GM06990 (cell line): ENCODE results near the gene MAP3K5.

Experiments used
- DNase-seq: peaks from one replicate; pipeline ENCODE4 v3.0.0-alpha.2; 2011; ENCODE audit not compliant: insufficient read length; ENCODE audit errors: extremely low read depth
- H3K27me3 ChIP-seq: replicated peaks from 2 replicates; pipeline ENCODE4 v1.6.0; 2011; ENCODE audit warnings: low read length; ENCODE audit not compliant: control insufficient read depth, insufficient read depth
- H3K36me3 ChIP-seq: 2 replicates; pipeline ENCODE4 v1.5.1; 2011; ENCODE audit warnings: low read length; ENCODE audit not compliant: control insufficient read depth, insufficient read depth
- H3K4me3 ChIP-seq: replicated peaks from 2 replicates; pipeline ENCODE4 v1.5.1; 2011; ENCODE audit warnings: low read depth, mild to moderate bottlenecking, control low read depth, low read length
- CTCF ChIP-seq: IDR thresholded peaks from 2 replicates; pipeline ENCODE4 v1.5.1; 2011; ENCODE audit warnings: low read length, control low read depth, mild to moderate bottlenecking, inconsistent platforms; ENCODE audit not compliant: insufficient read depth, poor library complexity, severe bottlenecking

Gene MAP3K5

GRCh38 chr6:136721467-136721866 lies 70.8 kb downstream of the MAP3K5 start:
- 0 out of 2 replicates have a peak, but pooled peaks cover 1% of the 10 kb centered on the region for H3K36me3 ChIP-seq
- no peak for DNase-seq
- no peak for TF ChIP-seq CTCF
- no peaks in the 10 kb centered on the region for H3K27me3 ChIP-seq
- no peak overlapping the region for H3K4me3 ChIP-seq

- peak; percentile 44 for DNase-seq
- Histone ChIP-seq H3K27me3 (no peaks in the 10 kb centered on the region), H3K36me3 (0 out of 2 replicates have a peak, but pooled peaks cover 1% of the 10 kb centered on the region), H3K4me3 (peak overlapping the region; percentile 41)
- TF ChIP-seq CTCF: no peak
Observed at GRCh38 chr6:136720045-136720770, 72.1 kb downstream of the MAP3K5 start.

- 0 out of 2 replicates have a peak, but pooled peaks cover 1% of the 10 kb centered on the region for H3K36me3 ChIP-seq
- no peak for TF ChIP-seq CTCF
- peak overlapping the region; percentile 41 for H3K4me3 ChIP-seq
- peak; percentile 70 for DNase-seq
- no peaks in the 10 kb centered on the region for H3K27me3 ChIP-seq
Observed at GRCh38 chr6:136719280-136720044, 72.8 kb downstream of the MAP3K5 start.

- TF ChIP-seq CTCF: no peak
- DNase-seq: no peak
- no peaks in the 10 kb centered on the region for H3K27me3 ChIP-seq
- H3K36me3 ChIP-seq: 0 out of 2 replicates have a peak, but pooled peaks cover 1% of the 10 kb centered on the region
- H3K4me3 ChIP-seq: no peak overlapping the region
Observed at GRCh38 chr6:136718476-136718875, 73.8 kb downstream of the MAP3K5 start.

GRCh38 chr6:136717716-136717990 lies 74.6 kb downstream of the MAP3K5 start:
- Histone ChIP-seq H3K4me3 (peak overlapping the region; percentile 37), H3K36me3 (0 out of 2 replicates have a peak, but pooled peaks cover 1% of the 10 kb centered on the region), H3K27me3 (no peaks in the 10 kb centered on the region)
- no peak for DNase-seq
- TF ChIP-seq CTCF: no peak
